ENCODE measurements around the gene RGPD3.
"Not testable (repeated sequence)": the region's sequence is repeated elsewhere in the genome, so short reads cannot be mapped to it uniquely, and the experiment has no call there.

The RGPD3 gene

DNA sequence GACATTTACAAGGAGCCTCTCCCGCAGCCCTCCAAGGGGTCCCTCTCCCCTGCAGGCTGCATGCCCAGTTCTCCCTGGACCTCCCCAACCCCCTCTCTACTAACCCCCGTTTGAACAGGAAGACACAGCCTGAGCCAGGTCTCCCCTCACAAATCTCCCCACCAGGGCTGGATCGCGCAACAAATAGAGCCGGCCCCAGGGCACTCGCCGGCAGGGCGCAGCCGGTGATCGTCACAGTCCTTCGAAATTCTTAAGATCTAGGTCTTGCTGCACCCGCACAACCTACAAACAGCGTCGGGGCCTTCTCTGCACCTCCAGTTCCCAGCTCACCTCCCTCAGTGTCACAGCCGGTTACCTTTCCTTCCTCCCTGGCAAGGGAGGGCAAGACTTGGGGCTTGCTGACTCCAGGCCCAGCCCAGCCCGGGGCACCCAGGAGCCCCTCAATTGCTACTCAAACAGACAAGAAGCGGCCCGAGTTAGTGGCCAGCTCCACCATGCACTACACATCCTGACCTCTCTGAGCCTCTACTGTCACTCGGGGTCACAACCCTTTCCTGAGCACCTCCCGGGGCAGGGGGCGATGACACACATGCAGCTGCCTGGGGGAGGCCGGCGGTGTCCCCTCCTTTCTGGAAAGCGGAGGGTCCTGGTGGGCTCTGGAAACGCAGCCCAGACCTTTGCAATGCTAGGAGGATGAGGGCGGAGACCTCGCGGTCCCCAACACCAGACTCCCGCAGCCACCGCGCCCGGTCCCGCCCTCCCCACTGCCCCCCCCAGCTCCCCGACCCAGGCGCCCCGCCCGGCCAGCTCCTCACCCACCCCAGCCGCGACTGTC is 18.6 kb upstream of the RGPD3 start, which contains the start of gene CD8B2:
CD8B2 (plus strand) TSS at position 814 of the 835 bp plus-strand sequence. CDS start 63 bp downstream, outside the sequence.
- not testable (repeated sequence) for DNase-seq (ENCODE audit: low read depth in 2 of 2)

DNA sequence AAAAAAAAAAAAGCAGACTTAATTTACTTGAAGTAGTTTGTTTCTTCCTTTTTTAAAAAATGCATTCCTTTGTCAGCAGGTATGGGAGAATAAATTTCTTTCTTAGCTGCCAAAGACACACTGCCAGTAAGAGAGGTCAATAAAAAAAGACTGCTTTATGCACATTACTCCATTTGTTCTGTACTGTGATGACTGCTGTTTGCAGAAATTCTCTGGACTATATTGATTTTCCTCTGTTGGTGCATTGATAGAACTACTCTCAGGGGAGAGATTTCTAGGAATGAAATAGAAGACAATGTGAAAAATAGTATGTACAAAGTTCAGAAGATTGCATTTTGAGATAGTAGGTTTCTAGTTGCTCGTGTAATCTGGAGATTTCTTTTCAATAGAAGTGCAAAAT is 11.3 kb upstream of the RGPD3 start:
- not testable (repeated sequence) for DNase-seq (ENCODE audit: low read depth in 2 of 2)

DNA sequence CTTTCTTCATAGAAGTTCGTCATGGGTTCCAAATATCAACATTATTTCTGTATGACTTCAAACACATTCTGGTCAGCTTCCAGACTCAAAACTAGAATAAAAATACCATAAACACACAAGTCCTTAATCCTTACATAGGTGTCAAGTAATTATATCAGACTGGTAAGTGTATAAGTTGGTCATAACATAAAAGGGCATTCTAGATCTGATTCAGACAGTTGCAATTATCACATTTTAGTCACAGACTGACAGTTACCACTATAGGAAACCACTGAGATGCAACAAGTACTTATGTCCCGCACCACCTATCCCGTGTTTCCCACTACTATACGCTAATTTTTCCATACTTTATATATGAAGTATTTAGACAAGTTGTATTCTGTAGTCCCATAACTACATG is 9.4 kb upstream of the RGPD3 start:
- DNase-seq (ENCODE audit: low read depth in 2 of 2): not testable (repeated sequence)

DNA sequence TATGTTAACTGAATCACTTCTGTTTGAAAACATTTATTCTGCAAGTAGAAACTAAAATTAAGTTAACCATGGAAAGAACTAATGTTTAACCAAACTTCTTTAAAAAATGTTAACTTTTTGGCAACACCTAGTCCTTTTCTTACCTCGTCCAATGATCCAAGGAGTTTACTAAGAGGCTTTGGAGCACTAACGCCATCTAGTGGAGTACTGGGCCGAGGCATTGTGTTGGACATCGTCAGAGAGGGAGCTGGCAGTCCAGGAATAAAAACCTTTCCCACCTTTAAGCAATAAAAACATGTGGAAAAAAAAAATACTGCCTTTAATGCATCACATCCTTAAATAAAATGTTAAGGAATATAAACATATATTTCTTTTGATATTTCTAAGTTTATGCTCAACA is 2.4 kb upstream of the RGPD3 start:
- DNase-seq (ENCODE audit: low read depth in 2 of 2): peak in 1 of 2 donors; percentile 9

DNA sequence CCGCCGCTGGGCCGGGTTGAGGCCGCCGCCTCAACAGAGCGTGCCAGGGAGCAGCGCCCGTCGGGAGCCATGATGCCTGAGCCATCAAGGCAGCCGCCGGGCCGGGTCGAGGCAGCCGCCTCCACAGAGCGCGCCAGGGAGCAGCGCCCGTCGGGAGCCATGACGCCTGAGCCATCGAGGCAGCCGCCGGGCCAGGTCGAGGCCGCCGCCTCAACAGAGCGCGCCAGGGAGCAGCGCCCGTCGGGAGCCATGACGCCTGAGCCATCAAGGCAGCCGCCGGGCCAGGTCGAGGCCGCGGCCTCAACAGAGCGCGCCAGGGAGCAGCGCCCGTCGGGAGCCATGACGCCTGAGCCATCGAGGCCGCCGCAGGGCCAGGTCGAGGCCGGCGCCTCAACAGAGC is 697 bp downstream of the RGPD3 start:
- not testable (repeated sequence) for DNase-seq (ENCODE audit: low read depth in 2 of 2)

DNA sequence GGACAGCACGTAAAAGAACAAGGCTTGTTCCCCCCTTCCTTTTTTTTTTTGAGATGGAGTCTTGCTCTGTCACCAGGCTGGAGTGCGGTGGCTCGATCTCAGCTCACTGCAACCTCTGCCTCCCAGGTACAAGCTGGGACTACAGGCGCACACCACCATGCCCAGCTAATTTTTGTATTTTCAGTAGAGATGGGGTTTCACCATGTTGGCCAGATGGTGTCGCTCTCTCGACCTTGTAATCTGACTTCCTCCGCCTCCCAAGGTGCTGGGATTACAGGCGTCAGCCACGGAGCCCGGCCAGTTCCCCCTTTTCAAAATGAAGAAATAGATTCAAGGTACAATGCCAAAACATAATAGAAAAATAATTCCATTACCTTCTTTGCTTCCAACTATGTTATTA is 6.3 kb downstream of the RGPD3 start:
- not testable (repeated sequence) for DNase-seq (ENCODE audit: low read depth in 2 of 2)

DNA sequence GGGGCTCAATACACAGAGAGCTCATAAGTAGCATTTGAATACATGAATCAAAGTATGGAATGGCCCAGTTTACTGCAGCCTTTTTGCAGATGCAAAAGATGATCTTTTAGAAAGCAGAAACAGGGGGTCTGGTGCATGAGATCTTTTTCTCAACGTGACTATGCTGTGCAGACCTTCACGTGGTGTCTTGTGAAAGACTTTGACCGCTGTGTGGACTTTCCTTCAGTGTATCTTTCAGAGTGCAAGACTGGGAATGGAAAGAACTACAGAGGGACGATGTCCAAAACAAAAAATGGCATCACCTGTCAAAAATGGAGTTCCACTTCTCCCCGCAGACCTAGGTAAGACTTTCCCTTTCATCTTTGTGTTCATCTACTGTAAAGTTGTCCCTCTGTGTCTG is 77.5 kb downstream of the RGPD3 start:
- DNase-seq (ENCODE audit: low read depth in 2 of 2): not testable (repeated sequence)

DNA sequence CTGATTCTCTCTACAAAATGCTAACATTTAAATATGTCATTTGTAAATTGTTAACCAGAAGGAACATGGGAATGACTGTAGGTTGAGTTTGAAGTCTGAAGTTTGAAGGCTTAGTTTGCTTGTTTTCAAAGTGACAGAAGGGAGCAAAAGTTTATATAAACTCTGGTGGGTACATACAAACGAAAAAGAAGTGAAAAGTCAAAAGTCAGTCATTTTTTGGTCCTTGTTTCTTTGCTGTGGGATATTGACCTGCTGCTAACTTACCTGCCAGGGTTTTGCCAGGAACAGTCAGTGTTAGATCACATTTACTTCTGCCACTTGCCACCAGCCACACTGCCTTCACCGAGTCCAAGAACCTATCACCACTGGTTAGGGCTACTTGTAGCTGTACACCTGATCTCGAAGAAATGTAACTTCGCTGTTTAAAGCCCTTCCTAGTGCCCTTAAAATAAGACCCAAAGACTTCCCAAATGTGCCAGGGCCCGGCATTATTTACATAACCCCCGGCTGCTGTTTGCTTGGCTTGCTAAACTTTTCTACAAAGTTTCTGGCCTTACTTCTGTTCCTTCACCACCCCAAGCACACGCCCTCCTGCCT is 79.3 kb downstream of the RGPD3 start:
- DNase-seq (ENCODE audit: low read depth in 2 of 2): not testable (repeated sequence)

DNA sequence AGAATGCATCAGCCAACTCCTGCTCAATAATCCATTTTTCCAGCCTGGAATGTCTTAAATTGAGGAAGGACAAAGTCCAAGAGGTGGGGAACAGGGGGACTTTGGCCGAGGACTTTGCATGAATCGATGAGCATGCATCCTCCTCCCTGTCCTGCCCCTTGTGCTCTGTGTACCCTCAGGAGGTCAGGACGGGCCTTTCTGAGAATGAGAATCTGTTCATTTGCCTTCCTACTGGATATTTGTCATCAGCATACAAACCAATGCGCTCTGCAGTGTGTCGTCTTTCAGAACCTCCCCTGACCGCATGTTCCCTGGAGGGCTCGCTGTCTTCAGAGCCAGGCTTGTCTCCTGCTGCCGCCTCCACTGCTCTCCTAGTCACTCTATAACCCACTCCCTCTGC is 83.7 kb downstream of the RGPD3 start:
- DNase-seq (ENCODE audit: low read depth in 2 of 2): not testable (repeated sequence)

DNA sequence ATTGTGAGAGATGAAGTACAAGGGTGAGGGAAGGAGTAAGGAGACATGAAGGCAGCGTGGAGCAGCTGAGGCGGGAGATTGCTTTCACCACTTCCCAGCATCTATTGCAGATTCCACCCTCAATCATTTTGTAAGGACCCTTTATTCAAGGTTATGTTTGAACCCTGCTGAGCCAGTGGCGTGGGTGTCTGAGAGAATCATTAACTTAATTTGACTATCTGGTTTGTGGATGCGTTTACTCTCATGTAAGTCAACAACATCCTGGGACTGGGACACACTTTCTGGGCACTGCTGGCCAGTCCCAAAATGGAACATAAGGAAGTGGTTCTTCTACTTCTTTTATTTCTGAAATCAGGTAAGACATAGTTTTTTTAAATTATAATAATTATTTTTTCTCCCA is 86.3 kb downstream of the RGPD3 start:
- not testable (repeated sequence) for DNase-seq (ENCODE audit: low read depth in 2 of 2)

DNA sequence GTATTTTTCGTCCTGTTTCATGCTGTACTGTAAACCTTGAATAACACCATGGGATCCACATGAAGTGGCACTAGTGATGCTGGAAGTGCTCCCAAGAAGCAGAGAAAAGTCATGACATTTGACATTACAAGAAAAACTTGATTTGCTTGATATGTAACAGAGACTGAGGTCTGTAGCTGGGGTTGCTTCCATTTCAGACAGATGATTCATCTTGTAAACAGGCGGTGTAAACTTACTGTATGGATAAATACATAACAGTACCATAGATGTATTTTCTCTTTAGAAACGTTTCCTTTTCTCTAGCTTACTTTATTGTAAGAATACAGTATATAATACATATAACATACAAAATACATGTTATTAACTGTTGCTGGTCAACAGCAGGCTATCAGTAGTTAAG is 88.6 kb downstream of the RGPD3 start:
- DNase-seq (ENCODE audit: low read depth in 2 of 2): not testable (repeated sequence)

DNA sequence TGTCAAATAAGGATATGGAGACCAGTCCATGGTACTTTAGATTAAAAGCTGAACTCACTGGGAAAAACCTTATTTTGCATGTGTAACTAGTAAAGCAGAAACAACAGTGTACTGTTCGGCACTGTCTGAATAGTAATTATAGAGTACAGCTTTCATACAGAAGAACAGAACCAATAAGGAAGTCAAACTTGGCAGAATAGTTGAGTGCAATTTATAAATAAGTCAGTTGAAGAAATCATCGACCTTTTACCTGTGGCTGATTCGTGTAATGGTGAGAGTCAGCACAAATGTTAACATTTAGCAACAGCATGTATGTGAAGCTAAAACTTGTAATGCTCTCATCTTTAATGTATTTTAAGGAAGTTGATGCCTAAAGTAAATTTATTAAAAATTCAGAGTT is 99.0 kb downstream of the RGPD3 start:
- not testable (repeated sequence) for DNase-seq (ENCODE audit: low read depth in 2 of 2)

DNA sequence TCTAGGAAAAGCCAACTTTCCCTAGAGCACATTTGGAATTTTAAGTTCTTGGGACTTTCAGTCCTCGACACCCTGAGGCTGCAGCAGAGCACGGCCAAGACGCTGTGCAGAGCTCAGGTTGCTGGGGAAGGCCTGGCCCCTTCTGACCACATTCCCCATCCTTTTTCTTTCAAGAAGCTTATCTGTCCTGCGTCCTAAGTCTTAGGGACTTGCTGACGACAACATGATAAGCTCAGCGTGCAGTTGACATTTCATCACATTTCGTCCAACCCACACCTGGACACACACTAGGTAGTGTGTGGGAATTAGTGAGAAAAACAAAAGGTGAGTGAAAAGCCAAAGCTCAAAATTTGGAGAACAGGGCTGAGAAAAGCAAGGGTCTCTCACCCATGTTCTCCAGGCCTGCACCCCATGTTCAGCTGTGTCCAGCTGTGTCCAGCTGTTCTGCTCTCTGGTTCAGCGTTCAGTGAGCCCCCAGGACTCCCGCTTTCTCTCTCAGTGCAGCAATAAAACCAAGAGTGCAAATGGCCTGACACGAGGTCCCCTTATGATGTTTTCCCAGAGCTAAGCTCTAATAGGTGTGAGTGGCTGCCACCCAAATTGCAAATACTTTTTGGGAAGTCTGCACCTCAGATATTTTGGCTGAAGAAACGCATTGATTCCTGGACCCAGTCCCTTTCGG is 101.9 kb downstream of the RGPD3 start:
- DNase-seq (ENCODE audit: low read depth in 2 of 2): no peak

DNA sequence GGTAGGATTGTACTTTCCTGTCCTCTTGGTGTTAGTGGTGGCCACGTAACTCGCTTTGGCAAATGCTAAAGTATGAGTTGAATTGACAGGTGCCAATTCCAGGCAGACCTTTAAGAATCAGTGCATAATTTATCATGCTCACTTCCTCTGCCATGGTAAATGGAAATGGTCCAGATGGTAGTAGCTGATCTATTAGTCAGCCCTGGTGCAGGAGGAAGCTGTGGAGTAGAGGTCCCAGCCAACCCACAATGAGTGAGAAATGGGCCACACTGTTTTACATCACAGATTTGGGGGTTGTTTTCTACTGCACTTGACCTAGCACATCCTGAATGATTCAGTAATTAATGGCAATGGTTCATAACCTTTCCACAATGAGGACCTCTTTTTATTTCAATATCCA is 104.4 kb downstream of the RGPD3 start:
- DNase-seq (ENCODE audit: low read depth in 2 of 2): no peak

DNA sequence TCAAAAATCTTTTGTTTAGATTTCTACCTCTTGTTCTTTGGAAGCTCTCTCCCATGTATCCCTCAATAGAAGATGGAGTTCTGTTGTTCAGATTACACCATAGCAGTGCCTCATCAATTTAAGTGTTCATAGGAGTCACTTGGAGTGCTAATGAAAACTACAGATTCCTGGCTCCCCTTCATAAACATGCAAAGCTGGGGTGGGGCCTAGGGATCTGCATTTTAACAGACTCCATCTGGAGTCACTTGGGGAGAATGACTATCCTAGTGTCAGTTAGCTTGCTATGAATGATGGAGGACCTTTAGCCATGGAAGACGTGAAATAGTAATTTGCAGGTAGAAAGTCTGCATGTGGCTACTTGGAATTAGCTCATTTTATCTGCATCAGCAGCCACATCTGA is 105.4 kb downstream of the RGPD3 start:
- no peak for DNase-seq (ENCODE audit: low read depth in 2 of 2)

DNA sequence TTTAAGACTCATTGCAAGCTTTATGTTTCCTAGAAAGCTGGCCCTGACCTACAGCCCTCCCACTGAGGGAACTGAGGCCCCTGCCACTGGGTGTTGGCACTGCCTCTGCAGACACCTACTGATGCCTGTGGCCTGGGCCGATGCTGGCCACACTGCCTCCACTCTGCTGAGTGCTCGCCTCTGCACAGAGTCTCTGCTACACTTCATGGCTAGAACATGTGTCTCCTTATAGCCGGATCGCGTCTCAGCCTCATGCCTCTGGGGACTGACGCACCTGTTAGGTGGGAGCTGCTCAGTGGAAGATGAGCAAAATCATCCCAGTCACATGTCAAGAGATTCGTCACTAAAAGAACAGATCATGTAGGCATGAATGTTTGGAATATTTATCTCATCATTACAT is 108.7 kb downstream of the RGPD3 start:
- DNase-seq (ENCODE audit: low read depth in 2 of 2): no peak

DNA sequence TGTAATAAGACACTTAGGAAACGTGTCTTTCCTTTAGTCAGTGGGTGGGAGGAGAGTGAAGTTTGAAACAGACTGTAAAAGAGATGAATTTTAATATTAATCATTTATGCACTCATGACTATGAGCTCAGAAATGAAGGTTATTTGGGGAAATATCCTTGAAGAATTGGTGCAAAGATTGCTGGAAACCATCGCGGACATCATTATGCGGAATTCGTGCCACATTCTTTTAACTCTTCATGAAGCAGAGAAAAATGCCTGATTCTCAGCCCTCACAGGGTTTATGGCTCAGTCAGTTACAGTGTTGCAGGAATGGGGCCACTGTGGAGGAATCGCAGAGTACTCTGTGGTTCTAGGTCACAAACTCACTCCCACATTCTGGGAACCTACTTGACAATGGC is 109.7 kb downstream of the RGPD3 start:
- no peak for DNase-seq (ENCODE audit: low read depth in 2 of 2)

DNA sequence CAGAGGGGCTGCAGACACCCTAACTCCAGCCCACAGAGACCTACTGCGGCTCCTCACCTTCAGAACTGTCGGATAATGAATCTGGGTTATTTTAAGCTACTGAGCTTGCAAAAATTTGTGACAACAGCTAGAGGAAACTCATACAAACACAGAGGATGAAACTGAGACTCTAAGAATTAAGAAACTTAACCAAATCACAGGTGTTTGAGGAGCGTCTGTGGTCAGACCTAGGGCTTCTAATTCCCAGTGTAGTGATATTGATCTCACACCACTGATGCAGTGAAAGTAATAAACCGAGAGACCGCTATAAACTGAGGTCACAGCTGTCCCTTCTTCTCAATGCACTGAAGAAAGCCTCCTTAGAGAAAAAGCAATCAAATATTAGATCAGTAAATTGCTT is 110.1 kb downstream of the RGPD3 start:
- DNase-seq (ENCODE audit: low read depth in 2 of 2): no peak

DNA sequence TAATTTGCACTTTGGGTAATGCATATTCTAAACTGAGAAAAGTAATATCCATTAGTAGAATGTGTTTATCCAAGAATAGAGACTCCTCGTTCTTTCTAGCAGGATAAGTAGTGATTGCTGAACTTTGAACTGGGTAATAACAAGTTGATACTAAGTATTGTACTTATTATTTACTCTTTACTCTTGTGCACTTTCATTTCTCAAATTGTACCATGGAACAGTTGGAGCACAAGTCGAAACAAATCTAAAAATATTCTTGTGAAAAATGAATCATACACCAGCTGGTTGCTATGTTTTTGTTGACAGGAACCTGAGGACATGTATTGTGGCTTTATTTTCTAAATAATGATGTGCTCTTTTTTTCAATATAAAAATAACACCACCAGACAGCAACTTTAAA is 111.9 kb downstream of the RGPD3 start:
- DNase-seq (ENCODE audit: low read depth in 2 of 2): no peak

DNA sequence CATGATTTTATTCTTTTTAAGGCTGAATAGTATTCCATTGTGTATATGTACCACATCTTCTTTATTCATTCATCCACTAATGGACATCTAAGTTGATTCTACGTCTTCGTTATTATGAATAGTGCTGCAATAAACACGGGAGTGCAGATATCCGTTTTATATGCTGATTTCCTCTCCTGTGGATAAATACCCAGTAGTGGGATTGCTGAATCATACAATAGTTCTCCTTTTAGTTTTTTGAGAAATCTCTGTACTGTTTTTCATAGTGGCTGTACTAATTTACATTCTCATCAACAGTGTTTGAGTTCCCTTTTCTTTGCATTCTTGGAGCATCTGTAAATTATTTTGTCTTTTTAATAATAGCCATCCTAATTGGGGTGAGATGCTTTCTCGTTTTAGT is 114.5 kb downstream of the RGPD3 start:
- no peak for DNase-seq (ENCODE audit: low read depth in 2 of 2)

DNA sequence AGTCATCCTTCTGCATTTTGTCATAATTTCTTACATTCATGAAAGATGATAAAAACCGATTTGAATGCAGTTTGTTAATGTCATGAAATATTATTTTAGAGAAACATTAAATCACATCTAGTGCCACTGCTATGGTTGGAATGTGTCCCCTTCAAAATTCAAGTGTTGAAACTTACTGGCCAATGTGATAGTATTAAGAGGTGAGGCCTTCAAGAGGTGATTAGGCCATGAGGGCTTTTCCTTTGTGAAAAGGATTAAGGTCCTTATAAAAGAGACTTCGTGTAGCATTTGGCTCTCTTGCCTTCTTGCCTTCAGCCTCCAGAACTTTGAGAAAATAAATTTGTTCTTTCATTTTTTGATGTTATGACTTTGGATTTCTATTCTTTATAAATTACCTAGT is 117.2 kb downstream of the RGPD3 start:
- no peak for DNase-seq (ENCODE audit: low read depth in 2 of 2)

DNA sequence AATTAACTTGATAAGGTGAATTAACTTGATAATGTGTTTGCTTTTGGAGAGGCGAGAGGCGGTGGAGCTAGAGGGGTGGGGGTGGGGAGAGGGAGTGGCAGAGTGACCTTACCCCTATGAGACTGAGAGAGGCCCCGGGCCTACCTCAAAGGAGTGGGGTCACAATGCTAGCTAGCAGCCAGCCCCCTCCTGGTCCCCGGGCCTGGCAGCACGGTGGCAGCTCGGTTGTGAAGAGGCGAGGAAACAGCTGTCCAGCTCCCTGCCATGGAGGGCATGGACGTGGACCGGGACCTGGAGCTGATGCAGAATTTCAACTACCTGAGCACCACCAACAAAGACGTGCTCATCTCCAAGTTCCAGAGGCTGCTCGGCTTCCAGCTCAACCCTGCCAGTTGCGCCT is 123.9 kb downstream of the RGPD3 start:
- no peak for DNase-seq (ENCODE audit: low read depth in 2 of 2)

DNA sequence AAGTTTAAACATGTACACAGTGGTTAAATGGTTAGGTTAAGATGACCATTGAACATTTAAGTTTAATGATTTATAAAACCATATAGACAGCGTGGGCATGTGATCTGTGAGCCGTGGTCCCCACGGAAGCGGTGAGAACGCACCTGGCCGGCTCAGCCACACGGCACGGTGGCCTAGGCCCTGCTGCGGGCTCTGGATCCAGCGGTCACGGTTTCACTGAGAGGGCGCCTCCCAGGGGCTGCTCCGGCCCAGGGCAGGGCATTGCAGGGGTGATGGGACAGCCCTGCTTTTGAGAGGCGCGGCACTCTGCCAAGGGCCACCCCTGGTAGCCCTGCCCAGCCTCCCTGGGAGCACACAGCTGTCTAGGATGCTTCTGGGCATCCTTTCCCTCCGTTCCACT is 124.9 kb downstream of the RGPD3 start:
- DNase-seq (ENCODE audit: low read depth in 2 of 2): no peak
